ENCODE results near the gene CLASRP.

CLASRP gene

GRCh38 chr19:45086480-45086879 lies 47.6 kb downstream of the CLASRP start:
- Histone ChIP-seq H4K20me1 (ENCODE audit: low read depth, low read length) (no peaks in the 10 kb centered on the region), H3K36me3 (ENCODE audit: low read length) (peaks cover 19% of the 10 kb centered on the region), H3K27me3 (ENCODE audit: low read length) (no peaks in the 10 kb centered on the region), H3K9me3 (ENCODE audit: insufficient read depth, low read length) (peaks cover 5% of the 10 kb centered on the region; the same call in 1 of the 2 replicates), H2AFZ (ENCODE audit: low read depth, low read length, severe bottlenecking) (no peak overlapping the region), H3K4me2 (ENCODE audit: low read depth, low read length, poor library complexity, severe bottlenecking) (no peak overlapping the region), H3F3A (ENCODE audit: insufficient read depth) (peaks cover 9% of the 10 kb centered on the region), H3K79me2 (ENCODE audit: insufficient read depth, low read length) (peaks cover 33% of the 10 kb centered on the region), H3K27ac (ENCODE audit: low read depth, low read length) (no peak overlapping the region), H3K9me2 (replicated peaks; ENCODE audit: insufficient read depth, low read length) (no peaks in the 10 kb centered on the region), H3K9ac (ENCODE audit: low read length) (no peak overlapping the region), H3K4me3 (ENCODE audit: insufficient read depth, low read length, poor library complexity, severe bottlenecking) (no peak overlapping the region)
- no peak for TF ChIP-seq CTCF (IDR thresholded peaks at IDR 0.05; ENCODE audit: insufficient read depth, low read length, poor library complexity, severe bottlenecking)
- no peak for TF ChIP-seq EZH2phosphoT487 (conservative IDR thresholded peaks at IDR 0.05; ENCODE audit: low read length)

GRCh38 chr19:45087531-45087930 lies 48.7 kb downstream of the CLASRP start:
- Histone ChIP-seq H3K9me3 (ENCODE audit: insufficient read depth, low read length) (peaks cover 5% of the 10 kb centered on the region; the same call in 1 of the 2 replicates), H3K27me3 (ENCODE audit: low read length) (no peaks in the 10 kb centered on the region), H2AFZ (ENCODE audit: low read depth, low read length, severe bottlenecking) (no peak overlapping the region), H3K9me2 (replicated peaks; ENCODE audit: insufficient read depth, low read length) (no peaks in the 10 kb centered on the region), H3K36me3 (ENCODE audit: low read length) (peaks cover 16% of the 10 kb centered on the region), H3K4me2 (ENCODE audit: low read depth, low read length, poor library complexity, severe bottlenecking) (no peak overlapping the region), H4K20me1 (ENCODE audit: low read depth, low read length) (no peaks in the 10 kb centered on the region), H3K4me3 (ENCODE audit: insufficient read depth, low read length, poor library complexity, severe bottlenecking) (no peak overlapping the region), H3K27ac (ENCODE audit: low read depth, low read length) (no peak overlapping the region), H3F3A (ENCODE audit: insufficient read depth) (peaks cover 14% of the 10 kb centered on the region), H3K79me2 (ENCODE audit: insufficient read depth, low read length) (peaks cover 23% of the 10 kb centered on the region), H3K9ac (ENCODE audit: low read length) (no peak overlapping the region)
- no peak for TF ChIP-seq EZH2phosphoT487 (conservative IDR thresholded peaks at IDR 0.05; ENCODE audit: low read length)

- H3K4me2 ChIP-seq (ENCODE audit: low read depth, low read length, poor library complexity, severe bottlenecking): no peak overlapping the region
- H3K27ac ChIP-seq (ENCODE audit: low read depth, low read length): no peak overlapping the region
- no peak overlapping the region for H2AFZ ChIP-seq (ENCODE audit: low read depth, low read length, severe bottlenecking)
- no peaks in the 10 kb centered on the region for H3K9me2 ChIP-seq (replicated peaks; ENCODE audit: insufficient read depth, low read length)
- no peaks in the 10 kb centered on the region; the same call in 1 of the 2 replicates for H4K20me1 ChIP-seq (ENCODE audit: low read depth, low read length)
- TF ChIP-seq EZH2phosphoT487 (conservative IDR thresholded peaks at IDR 0.05; ENCODE audit: low read length): no peak
- TF ChIP-seq CTCF (IDR thresholded peaks at IDR 0.05; ENCODE audit: insufficient read depth, low read length, poor library complexity, severe bottlenecking): no peak
- peaks cover 14% of the 10 kb centered on the region for H3F3A ChIP-seq (ENCODE audit: insufficient read depth)
- no peaks in the 10 kb centered on the region for H3K27me3 ChIP-seq (ENCODE audit: low read length)
- H3K9ac ChIP-seq (ENCODE audit: low read length): no peak overlapping the region
- H3K36me3 ChIP-seq (ENCODE audit: low read length): peaks cover 14% of the 10 kb centered on the region
- H3K79me2 ChIP-seq (ENCODE audit: insufficient read depth, low read length): peaks cover 30% of the 10 kb centered on the region
- H3K9me3 ChIP-seq (ENCODE audit: insufficient read depth, low read length): peaks cover 5% of the 10 kb centered on the region; the same call in 1 of the 2 replicates
- H3K4me3 ChIP-seq (ENCODE audit: insufficient read depth, low read length, poor library complexity, severe bottlenecking): no peak overlapping the region
Observed at GRCh38 chr19:45090034-45090433, 51.2 kb downstream of the CLASRP start.

- Histone ChIP-seq H3K36me3 (ENCODE audit: low read length) (peaks cover 14% of the 10 kb centered on the region), H3K27ac (ENCODE audit: low read depth, low read length) (no peak overlapping the region), H4K20me1 (ENCODE audit: low read depth, low read length) (no peaks in the 10 kb centered on the region; the same call in 1 of the 2 replicates), H3K4me3 (ENCODE audit: insufficient read depth, low read length, poor library complexity, severe bottlenecking) (no peak overlapping the region), H3K9me3 (ENCODE audit: insufficient read depth, low read length) (peaks cover 5% of the 10 kb centered on the region; the same call in 1 of the 2 replicates), H3K9ac (ENCODE audit: low read length) (no peak overlapping the region), H3F3A (ENCODE audit: insufficient read depth) (peaks cover 14% of the 10 kb centered on the region), H2AFZ (ENCODE audit: low read depth, low read length, severe bottlenecking) (no peak overlapping the region), H3K27me3 (ENCODE audit: low read length) (no peaks in the 10 kb centered on the region), H3K9me2 (replicated peaks; ENCODE audit: insufficient read depth, low read length) (no peaks in the 10 kb centered on the region), H3K4me2 (ENCODE audit: low read depth, low read length, poor library complexity, severe bottlenecking) (no peak overlapping the region), H3K79me2 (ENCODE audit: insufficient read depth, low read length) (peaks cover 32% of the 10 kb centered on the region)
- no peak for TF ChIP-seq CTCF (IDR thresholded peaks at IDR 0.05; ENCODE audit: insufficient read depth, low read length, poor library complexity, severe bottlenecking)
- no peak for TF ChIP-seq EZH2phosphoT487 (conservative IDR thresholded peaks at IDR 0.05; ENCODE audit: low read length)
Observed at GRCh38 chr19:45090606-45091005, 51.8 kb downstream of the CLASRP start.

All from SU-DHL-6 (cell line).